Measurements from ENCODE around the gene PRR20G. TPM values are rescaled to one million over a fixed set of nuclear protein-coding genes. Genes with fewer than 3 reads are reported as not detected.

The PRR20G gene
- total and polyA plus RNA-seq, 2 of the 8 experiments (the other 6 are each of a cell fraction or from before 2014, with no cell fraction given): 0.24 TPM; not detected in 1

DNA sequence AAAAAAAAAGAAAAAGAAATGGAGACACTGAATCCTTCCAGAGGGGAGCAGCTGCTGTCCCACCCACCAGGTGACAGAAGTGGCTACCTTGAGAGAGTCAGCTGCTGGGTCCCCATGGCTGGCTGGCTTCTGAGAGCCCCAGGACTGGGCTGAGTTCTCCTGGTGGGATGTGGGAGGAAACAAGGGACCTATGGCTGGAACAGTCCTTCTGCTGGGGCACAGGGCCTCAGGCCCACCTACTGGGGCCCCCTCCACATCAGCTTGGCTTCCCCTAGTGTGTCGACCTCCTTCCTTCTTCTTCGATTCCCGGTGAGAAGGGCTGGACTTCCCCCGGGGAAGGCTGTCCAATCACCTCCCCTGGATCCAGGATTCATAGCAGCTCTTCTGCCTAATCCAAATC, 32.3 kb downstream of the PRR20G start:
- H3K79me1 ChIP-seq (ENCODE audit: low read depth, low read length): no peaks in the 10 kb centered on the region
- H3K23ac ChIP-seq (ENCODE audit: insufficient read length): no peak overlapping the region
- no peaks in the 10 kb centered on the region for H3K23me2 ChIP-seq (ENCODE audit: low read depth, low read length)
- H2BK120ac ChIP-seq (replicated peaks; ENCODE audit: low read depth, low read length): no peak overlapping the region
- H3K27me3 ChIP-seq (replicated peaks in 1 of 4; ENCODE audit: control insufficient read depth in 3 of 4, extremely low read depth in 1 of 4, insufficient read depth in 3 of 4, low read length in 3 of 4): no peaks in the 10 kb centered on the region
- H4K91ac ChIP-seq (replicated peaks; ENCODE audit: insufficient read length, low read length): no peak overlapping the region
- no peak overlapping the region for H3K56ac ChIP-seq (replicated peaks; ENCODE audit: insufficient read length, low read depth, low read length)
- no peaks in the 10 kb centered on the region for H3K4me1 ChIP-seq (replicated peaks in 1 of 4; ENCODE audit: control insufficient read depth in 3 of 4, insufficient read depth in 4 of 4, low read length in 3 of 4)
- no peak overlapping the region for H3K9ac ChIP-seq (replicated peaks in 1 of 4; ENCODE audit: extremely low read depth in 1 of 4, low read depth in 3 of 4, low read length in 3 of 4)
- POLR2A ChIA-PET (ENCODE audit: partially characterized antibody): interaction anchor here (1.5 kb wide), 1 partner anchor 14 kb away, joined by 3 read pairs; no protein-coding TSS in a partner anchor
- no peak overlapping the region for H3K18ac ChIP-seq (ENCODE audit: extremely low read depth, low read length)
- no peak overlapping the region for H2AK5ac ChIP-seq (ENCODE audit: low read depth, low read length)
- H4K5ac ChIP-seq (ENCODE audit: insufficient read length, low read depth, low read length): no peak overlapping the region
- no peak overlapping the region; the same call in 1 of the 2 replicates for H2AFZ ChIP-seq (ENCODE audit: low read length)
- CTCF ChIA-PET (ENCODE audit: partially characterized antibody): interaction anchor here (1.0 kb wide), 1 partner anchor 34 kb away, joined by 4 read pairs; no protein-coding TSS in a partner anchor
- no peaks in the 10 kb centered on the region for H4K20me1 ChIP-seq (replicated peaks in 1 of 2; ENCODE audit: control insufficient read depth in 1 of 2, insufficient read depth in 2 of 2, low read length in 2 of 2)
- no peak overlapping the region for H2BK5ac ChIP-seq (ENCODE audit: low read depth, low read length)
- DNase-seq (ENCODE audit: low read depth in 1 of 2, low spot score in 2 of 2) (no peak), FAIRE-seq (no peak)
- no peak overlapping the region for H3K4ac ChIP-seq (replicated peaks; ENCODE audit: insufficient read length, low read depth, low read length)
- H3K79me2 ChIP-seq (ENCODE audit: control insufficient read depth in 1 of 2, insufficient read depth in 2 of 2, low read length in 2 of 2): no peaks in the 10 kb centered on the region
- no peak overlapping the region for H3K14ac ChIP-seq (ENCODE audit: insufficient read length)
- TF ChIP-seq EZH2 (IDR thresholded peaks at IDR 0.05; ENCODE audit: low read depth, low read length, severe bottlenecking) (no peak), ZNF274 (IDR thresholded peaks at IDR 0.05; ENCODE audit: borderline replicate concordance, extremely low read depth, low read length) (no peak), TAF7 (optimal IDR thresholded peaks at IDR 0.05; ENCODE audit: borderline replicate concordance, low read depth, low read length) (no peak), CBX8 (IDR thresholded peaks at IDR 0.05; ENCODE audit: borderline replicate concordance, low read depth, low read length) (no peak), RFX5 (IDR thresholded peaks at IDR 0.05; ENCODE audit: borderline replicate concordance, low read depth, low read length) (no peak), TAF1 (IDR thresholded peaks at IDR 0.05; ENCODE audit: low read depth, low read length) (no peak)
- TF ChIP-seq, protein P1, sequence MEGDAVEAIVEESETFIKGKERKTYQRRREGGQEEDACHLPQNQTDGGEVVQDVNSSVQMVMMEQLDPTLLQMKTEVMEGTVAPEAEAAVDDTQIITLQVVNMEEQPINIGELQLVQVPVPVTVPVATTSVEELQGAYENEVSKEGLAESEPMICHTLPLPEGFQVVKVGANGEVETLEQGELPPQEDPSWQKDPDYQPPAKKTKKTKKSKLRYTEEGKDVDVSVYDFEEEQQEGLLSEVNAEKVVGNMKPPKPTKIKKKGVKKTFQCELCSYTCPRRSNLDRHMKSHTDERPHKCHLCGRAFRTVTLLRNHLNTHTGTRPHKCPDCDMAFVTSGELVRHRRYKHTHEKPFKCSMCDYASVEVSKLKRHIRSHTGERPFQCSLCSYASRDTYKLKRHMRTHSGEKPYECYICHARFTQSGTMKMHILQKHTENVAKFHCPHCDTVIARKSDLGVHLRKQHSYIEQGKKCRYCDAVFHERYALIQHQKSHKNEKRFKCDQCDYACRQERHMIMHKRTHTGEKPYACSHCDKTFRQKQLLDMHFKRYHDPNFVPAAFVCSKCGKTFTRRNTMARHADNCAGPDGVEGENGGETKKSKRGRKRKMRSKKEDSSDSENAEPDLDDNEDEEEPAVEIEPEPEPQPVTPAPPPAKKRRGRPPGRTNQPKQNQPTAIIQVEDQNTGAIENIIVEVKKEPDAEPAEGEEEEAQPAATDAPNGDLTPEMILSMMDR (IDR thresholded peaks at IDR 0.05; ENCODE audit: control extremely low read depth in 1 of 3, insufficient read depth in 1 of 3, low read depth in 1 of 3, low read length in 3 of 3): no peak
- TF ChIP-seq, protein P2, sequence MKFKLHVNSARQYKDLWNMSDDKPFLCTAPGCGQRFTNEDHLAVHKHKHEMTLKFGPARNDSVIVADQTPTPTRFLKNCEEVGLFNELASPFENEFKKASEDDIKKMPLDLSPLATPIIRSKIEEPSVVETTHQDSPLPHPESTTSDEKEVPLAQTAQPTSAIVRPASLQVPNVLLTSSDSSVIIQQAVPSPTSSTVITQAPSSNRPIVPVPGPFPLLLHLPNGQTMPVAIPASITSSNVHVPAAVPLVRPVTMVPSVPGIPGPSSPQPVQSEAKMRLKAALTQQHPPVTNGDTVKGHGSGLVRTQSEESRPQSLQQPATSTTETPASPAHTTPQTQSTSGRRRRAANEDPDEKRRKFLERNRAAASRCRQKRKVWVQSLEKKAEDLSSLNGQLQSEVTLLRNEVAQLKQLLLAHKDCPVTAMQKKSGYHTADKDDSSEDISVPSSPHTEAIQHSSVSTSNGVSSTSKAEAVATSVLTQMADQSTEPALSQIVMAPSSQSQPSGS (IDR thresholded peaks at IDR 0.05; ENCODE audit: low read length): no peak
- WGBS, 2 experiments (ENCODE audit: extremely low coverage in 1 of 2, insufficient coverage in 1 of 2, insufficient read length in 1 of 2, insufficient replicate concordance in 2 of 2, low coverage in 1 of 2, low lambda C conversion rate in 2 of 2, missing lambda C conversion rate in 1 of 2): 97% methylated on average over 4 of the region's 4 CpGs; no CpG with 5 or more reads in 1 of the 2 experiments
- peaks cover 18 to 23% of the 10 kb centered on the region in 2 experiments for H3K9me3 ChIP-seq (ENCODE audit: insufficient read depth in 2 of 2, low read depth in 1 of 2, low read length in 1 of 2)
- no peak overlapping the region for H2BK15ac ChIP-seq (ENCODE audit: low read length)
- H2BK20ac ChIP-seq (ENCODE audit: low read length): no peak overlapping the region
- H3K27ac ChIP-seq (ENCODE audit: low read depth, low read length): no peak overlapping the region
- no peak overlapping the region for H3K4me3 ChIP-seq (ENCODE audit: extremely low read depth in 1 of 4, insufficient read depth in 2 of 4, low read depth in 3 of 4, low read length in 4 of 4)
- no peak overlapping the region for H3K4me2 ChIP-seq (ENCODE audit: insufficient read depth in 1 of 2, low read depth in 2 of 2, low read length in 2 of 2)
- no peak overlapping the region for H2BK12ac ChIP-seq (ENCODE audit: low read depth, low read length)
- H4K8ac ChIP-seq (ENCODE audit: extremely low read depth, insufficient read depth, low read length): no peak overlapping the region
- no peaks in the 10 kb centered on the region for H3K36me3 ChIP-seq (ENCODE audit: control insufficient read depth in 2 of 4, insufficient read depth in 4 of 4, low read length in 3 of 4)
